CD1c-positive myeloid dendritic cell (primary cell): Measurements from ENCODE around the gene FAF1.

Source experiments
- DNase-seq: peaks from one replicate; pipeline ENCODE4 v3.0.0-alpha.2; 2016; ENCODE audit errors: extremely low spot score

Gene FAF1

GRCh38 chr1:50416553-50417453, 543.3 kb downstream of the FAF1 start:
- no peak for DNase-seq

- DNase-seq = no peak
These were observed 543.9 kb downstream of the FAF1 start for GRCh38 chr1:50416150-50416527.

GRCh38 chr1:50415235-50416149, 544.6 kb downstream of the FAF1 start:
- DNase-seq = no peak

GRCh38 chr1:50414853-50415234, 545.2 kb downstream of the FAF1 start:
- DNase-seq = no peak

DNA sequence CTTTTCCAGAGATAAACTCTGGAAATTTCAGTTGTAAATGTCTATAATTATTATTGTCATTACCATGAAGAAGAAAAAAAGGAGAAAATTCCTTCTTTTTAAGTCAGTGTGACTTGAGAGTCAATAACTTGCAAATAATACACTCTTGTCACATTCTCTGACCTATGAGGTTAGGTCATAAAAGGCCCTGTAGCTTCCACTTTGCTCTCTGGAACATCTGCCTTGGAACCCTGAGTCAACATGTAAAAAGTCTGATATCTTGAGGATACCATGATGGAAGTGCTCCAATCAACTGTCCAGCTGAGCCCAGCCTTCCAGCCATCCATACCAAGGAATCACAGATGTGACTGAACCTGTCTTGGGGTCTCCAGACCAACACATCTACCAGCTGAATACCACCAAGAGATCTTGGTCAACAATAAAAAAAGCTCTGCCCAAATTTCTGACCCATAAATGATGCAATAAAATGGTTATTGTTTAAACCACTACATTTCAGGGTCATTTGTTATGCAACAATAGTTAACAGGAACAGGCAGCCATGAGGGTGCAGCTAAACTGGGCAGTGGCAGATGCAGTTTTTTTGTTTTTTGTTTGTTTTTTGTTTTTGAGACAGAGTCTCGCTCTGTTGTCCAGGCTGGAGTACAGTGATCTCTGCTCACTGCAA, 547.1 kb downstream of the FAF1 start:
- DNase-seq = no peak

DNA sequence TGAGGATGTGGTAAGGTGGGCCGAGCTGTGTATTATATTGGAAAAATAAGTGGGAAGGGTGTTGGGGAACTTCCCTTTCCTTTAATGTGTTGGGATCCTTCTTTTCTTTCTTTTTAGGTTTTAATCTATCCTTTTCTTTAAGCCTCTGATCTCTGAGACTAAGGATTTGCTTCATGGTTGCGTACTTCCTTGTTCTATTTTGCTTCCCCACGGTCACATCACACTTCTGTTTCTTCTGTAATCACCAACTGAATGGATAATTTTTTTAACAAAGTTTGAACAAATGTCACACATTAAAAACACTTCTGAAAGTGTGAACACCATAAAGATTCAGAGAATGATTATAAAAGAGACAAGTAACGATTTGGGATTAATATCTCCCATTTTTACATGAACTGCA, 554.3 kb downstream of the FAF1 start:
- no peak for DNase-seq

DNA sequence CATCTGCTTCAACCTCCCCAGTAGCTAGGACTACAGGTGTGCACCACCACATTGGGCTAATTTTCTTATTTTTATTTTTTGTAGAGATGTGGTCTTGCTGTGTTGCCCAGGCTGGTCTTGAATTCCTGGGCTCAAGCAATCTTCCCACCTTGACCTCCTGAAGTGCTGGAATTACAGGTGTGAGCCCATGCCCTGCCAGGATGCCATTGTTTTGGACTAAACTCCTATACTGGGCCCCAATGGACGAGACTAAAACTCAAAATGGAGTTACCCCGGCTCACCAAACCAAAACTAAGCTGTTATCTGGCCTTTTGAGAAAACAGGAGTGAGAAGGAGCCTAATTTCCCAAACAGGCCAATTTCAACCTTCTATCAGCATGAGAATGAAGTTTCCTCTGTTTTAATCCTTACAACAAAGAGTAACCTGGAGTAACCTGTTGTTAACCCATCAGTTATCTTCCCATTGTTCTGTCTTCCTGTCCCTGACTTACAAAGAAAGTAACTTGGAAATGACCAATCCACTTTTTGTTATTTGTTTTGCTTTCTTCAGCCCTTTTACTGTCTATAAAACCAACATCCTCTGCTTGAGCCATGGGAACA, 566.4 kb downstream of the FAF1 start:
- DNase-seq = no peak
